ENCODE data around the gene CARD8. TPM values are rescaled to one million over a fixed set of nuclear protein-coding genes. Genes with fewer than 3 reads are reported as not detected.
"Not testable (repeated sequence)": the region's sequence is repeated elsewhere in the genome, so short reads cannot be mapped to it uniquely, and the experiment has no call there.

CARD8 gene
- total RNA-seq, 6 donors from 2014 or later = 35.1 to 138 (median 77.8) TPM

DNA sequence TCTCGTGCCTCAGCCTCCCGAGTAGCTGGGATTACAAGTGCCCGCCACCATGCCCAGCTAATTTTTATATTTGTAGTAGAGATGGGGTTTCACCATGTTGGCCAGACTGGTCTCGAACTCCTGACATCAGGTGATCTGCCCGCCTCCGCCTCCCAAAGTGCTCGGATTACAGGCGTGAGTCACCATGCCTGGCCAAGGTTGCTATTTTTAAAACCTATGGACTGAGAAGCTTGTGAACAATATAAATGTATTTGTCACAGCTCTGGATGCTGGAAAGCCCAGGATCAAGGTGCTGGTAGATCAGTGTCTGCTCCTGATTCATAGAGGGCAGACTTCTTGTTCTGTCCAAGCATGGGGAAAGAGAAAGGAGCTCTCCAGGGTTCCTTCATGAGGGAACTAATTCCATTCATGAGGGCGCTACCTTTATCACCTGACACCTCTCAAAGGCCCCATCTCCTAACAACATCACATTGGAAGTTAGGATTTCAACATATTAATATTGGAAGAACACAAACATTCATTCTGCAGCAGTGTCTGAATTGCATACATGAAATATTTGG lies 16.1 kb downstream of the CARD8 start:
- Histone ChIP-seq H3K27me3 (no peaks in the 10 kb centered on the region), H3K27ac (no peak overlapping the region), H3K9me3 (no peaks in the 10 kb centered on the region), H3K4me1 (peaks cover 0 to 5% (median 2%) of the 10 kb centered on the region in 4 donors), H3K4me3 (no peak overlapping the region), H3K36me3 (peaks cover 12 to 49% (median 37%) of the 10 kb centered on the region in 4 donors)
- WGBS, 2 donors = 96 to 97% methylated on average over 9 of the region's 9 CpGs
- no peak for DNase-seq
- no peak for TF ChIP-seq EP300 (IDR thresholded peaks at IDR 0.05)
- no peak for TF ChIP-seq POLR2A (IDR thresholded peaks at IDR 0.05)
- no peak for TF ChIP-seq POLR2AphosphoS5 (IDR thresholded peaks at IDR 0.05)
- TF ChIP-seq, protein P1, sequence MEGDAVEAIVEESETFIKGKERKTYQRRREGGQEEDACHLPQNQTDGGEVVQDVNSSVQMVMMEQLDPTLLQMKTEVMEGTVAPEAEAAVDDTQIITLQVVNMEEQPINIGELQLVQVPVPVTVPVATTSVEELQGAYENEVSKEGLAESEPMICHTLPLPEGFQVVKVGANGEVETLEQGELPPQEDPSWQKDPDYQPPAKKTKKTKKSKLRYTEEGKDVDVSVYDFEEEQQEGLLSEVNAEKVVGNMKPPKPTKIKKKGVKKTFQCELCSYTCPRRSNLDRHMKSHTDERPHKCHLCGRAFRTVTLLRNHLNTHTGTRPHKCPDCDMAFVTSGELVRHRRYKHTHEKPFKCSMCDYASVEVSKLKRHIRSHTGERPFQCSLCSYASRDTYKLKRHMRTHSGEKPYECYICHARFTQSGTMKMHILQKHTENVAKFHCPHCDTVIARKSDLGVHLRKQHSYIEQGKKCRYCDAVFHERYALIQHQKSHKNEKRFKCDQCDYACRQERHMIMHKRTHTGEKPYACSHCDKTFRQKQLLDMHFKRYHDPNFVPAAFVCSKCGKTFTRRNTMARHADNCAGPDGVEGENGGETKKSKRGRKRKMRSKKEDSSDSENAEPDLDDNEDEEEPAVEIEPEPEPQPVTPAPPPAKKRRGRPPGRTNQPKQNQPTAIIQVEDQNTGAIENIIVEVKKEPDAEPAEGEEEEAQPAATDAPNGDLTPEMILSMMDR (IDR thresholded peaks at IDR 0.05) = no peak
- ATAC-seq (ENCODE audit: low FRiP score in 2 of 2) = no peak

DNA sequence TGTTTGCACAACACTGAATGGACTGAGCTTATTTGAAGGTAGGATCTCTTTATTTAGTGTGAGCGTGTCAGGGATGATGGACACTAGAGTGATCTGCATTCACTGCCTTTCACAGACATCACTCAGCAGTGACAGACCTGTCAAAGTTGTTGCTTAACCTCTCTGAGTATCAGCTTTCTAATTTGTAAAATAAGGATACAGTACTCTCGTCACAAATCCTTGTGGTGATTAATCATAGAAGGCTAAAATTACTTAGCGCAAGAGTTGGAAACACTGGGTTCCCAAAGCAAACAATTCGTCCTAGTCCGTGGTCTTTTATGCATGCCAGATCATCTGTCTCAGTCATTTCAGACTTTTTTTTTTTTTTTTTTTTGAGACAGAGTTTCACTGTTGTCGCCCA lies 16.6 kb downstream of the CARD8 start:
- Histone ChIP-seq H3K4me3 (no peak overlapping the region), H3K36me3 (peaks cover 12 to 52% (median 38%) of the 10 kb centered on the region in 4 donors), H3K9me3 (no peaks in the 10 kb centered on the region), H3K27me3 (no peaks in the 10 kb centered on the region), H3K4me1 (no peaks in the 10 kb centered on the region), H3K27ac (no peak overlapping the region)
- DNase-seq = no peak
- no peak for TF ChIP-seq POLR2A (IDR thresholded peaks at IDR 0.05)
- TF ChIP-seq, protein P1 (IDR thresholded peaks at IDR 0.05) = no peak
- TF ChIP-seq EP300 (IDR thresholded peaks at IDR 0.05) = no peak
- TF ChIP-seq POLR2AphosphoS5 (IDR thresholded peaks at IDR 0.05) = no peak
- 79 to 90% methylated on average over 6 of the region's 6 CpGs for WGBS, 2 donors
- no peak for ATAC-seq (ENCODE audit: low FRiP score in 2 of 2)

- no peak for TF ChIP-seq EP300 (IDR thresholded peaks at IDR 0.05)
- no peak for TF ChIP-seq POLR2A (IDR thresholded peaks at IDR 0.05)
- TF ChIP-seq, protein P1 (IDR thresholded peaks at IDR 0.05) = no peak
- TF ChIP-seq POLR2AphosphoS5 (IDR thresholded peaks at IDR 0.05) = no peak
- no peak for DNase-seq
- 73 to 75% methylated on average over 3 of the region's 3 CpGs for WGBS, 2 donors
- Histone ChIP-seq H3K4me3 (no peak overlapping the region), H3K27me3 (no peaks in the 10 kb centered on the region), H3K27ac (no peak overlapping the region), H3K4me1 (no peaks in the 10 kb centered on the region), H3K9me3 (no peaks in the 10 kb centered on the region), H3K36me3 (peaks cover 22 to 67% (median 55%) of the 10 kb centered on the region in 4 donors)
- ATAC-seq (ENCODE audit: low FRiP score in 2 of 2) = no peak
These were observed 18.7 kb downstream of the CARD8 start for GRCh38 chr19:48237057-48237456.

- H3K4me3 ChIP-seq = no peak overlapping the region
- no peaks in the 10 kb centered on the region for H3K9me3 ChIP-seq
- TF ChIP-seq EP300 (IDR thresholded peaks at IDR 0.05) (no peak), POLR2A (IDR thresholded peaks at IDR 0.05) (no peak), POLR2AphosphoS5 (IDR thresholded peaks at IDR 0.05) (no peak)
- TF ChIP-seq, protein P1 (IDR thresholded peaks at IDR 0.05) = no peak
- no peaks in the 10 kb centered on the region for H3K4me1 ChIP-seq
- no peaks in the 10 kb centered on the region for H3K27me3 ChIP-seq
- DNase-seq (peak in 1 of 2 donors; percentile 37), ATAC-seq (ENCODE audit: low FRiP score in 2 of 2) (no peak)
- peaks cover 26 to 80% (median 67%) of the 10 kb centered on the region in 4 donors for H3K36me3 ChIP-seq
- no peak overlapping the region for H3K27ac ChIP-seq
- 81 to 86% methylated on average over 16 to 18 of the region's 19 CpGs for WGBS, 2 donors
These were observed 25.1 kb downstream of the CARD8 start for GRCh38 chr19:48230555-48231129.

DNA sequence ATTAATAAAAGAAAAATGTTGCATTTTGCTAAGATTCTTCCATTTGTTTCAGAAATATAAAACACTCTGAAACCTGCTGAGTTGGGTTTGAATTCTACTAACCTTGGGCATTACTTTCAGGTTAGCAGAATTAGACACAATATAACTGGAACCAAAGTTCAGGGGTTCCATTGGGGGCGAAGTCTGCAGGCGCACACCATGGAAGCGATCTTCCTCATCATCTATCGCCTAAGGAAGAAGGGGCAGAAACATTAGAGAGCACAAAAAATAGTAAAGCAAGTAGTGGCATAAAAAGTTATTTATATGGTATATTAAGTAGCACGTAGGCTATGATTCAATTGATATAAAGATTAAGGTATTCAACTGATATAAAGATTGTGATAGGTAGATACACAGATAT lies 34.1 kb downstream of the CARD8 start:
- H3K27ac ChIP-seq = no peak overlapping the region
- H3K27me3 ChIP-seq = no peaks in the 10 kb centered on the region
- ATAC-seq (ENCODE audit: low FRiP score in 2 of 2) (no peak), DNase-seq (no peak)
- 98% methylated on average over 5 of the region's 5 CpGs for WGBS, 2 donors
- no peak overlapping the region for H3K4me3 ChIP-seq
- TF ChIP-seq, protein P1 (IDR thresholded peaks at IDR 0.05) = no peak
- TF ChIP-seq POLR2A (IDR thresholded peaks at IDR 0.05) (no peak), EP300 (IDR thresholded peaks at IDR 0.05) (no peak), POLR2AphosphoS5 (IDR thresholded peaks at IDR 0.05) (no peak)
- peaks cover 12 to 75% (median 24%) of the 10 kb centered on the region in 4 donors for H3K36me3 ChIP-seq
- H3K9me3 ChIP-seq = no peaks in the 10 kb centered on the region
- H3K4me1 ChIP-seq = no peaks in the 10 kb centered on the region

DNA sequence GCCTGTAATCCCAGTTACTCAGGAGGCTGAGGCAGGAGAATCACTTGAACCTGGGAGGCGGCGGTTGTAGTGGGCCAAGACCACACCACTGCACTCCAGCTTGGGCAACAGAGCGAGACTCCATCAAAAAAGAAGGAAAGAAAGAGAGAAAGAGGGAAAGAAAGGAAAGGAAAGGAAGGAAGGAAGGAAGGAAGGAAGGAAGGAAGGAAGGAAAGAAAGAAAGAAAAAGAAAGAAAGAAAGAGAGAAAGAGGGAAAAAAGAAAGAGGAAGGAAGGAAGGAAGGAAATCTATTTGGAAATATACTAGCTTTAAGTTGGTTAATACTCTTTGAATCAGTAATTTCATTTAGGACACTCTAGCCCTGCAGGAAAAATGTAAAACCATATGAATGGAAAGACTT lies 34.9 kb downstream of the CARD8 start:
- H3K9me3 ChIP-seq; ATAC-seq (ENCODE audit: low FRiP score in 2 of 2); H3K4me1 ChIP-seq; H3K4me3 ChIP-seq; H3K27me3 ChIP-seq; DNase-seq; H3K27ac ChIP-seq: not testable (repeated sequence)
- peaks cover 12 to 76% (median 24%) of the 10 kb centered on the region in 4 donors for H3K36me3 ChIP-seq
- WGBS, 2 donors = 95 to 100% methylated on average over 3 of the region's 3 CpGs

Measured in upper lobe of left lung (tissue), 6 donors.